GM12891 (cell line): ENCODE data around the gene SPATA20.

ENCODE experiments used
- POLR2A ChIP-seq: IDR thresholded peaks from 2 replicates; pipeline ENCODE4 v1.6.1; 2011; ENCODE audit warnings: low read depth, low read length, control low read depth
- POLR2AphosphoS5 ChIP-seq: IDR thresholded peaks from 2 replicates; pipeline ENCODE4 v1.6.1; 2011; ENCODE audit warnings: low read depth, low read length, control low read depth
- SPI1 ChIP-seq: IDR thresholded peaks from 2 replicates; pipeline ENCODE4 v1.6.1; 2011; ENCODE audit warnings: low read depth, low read length, control low read depth

DNA sequence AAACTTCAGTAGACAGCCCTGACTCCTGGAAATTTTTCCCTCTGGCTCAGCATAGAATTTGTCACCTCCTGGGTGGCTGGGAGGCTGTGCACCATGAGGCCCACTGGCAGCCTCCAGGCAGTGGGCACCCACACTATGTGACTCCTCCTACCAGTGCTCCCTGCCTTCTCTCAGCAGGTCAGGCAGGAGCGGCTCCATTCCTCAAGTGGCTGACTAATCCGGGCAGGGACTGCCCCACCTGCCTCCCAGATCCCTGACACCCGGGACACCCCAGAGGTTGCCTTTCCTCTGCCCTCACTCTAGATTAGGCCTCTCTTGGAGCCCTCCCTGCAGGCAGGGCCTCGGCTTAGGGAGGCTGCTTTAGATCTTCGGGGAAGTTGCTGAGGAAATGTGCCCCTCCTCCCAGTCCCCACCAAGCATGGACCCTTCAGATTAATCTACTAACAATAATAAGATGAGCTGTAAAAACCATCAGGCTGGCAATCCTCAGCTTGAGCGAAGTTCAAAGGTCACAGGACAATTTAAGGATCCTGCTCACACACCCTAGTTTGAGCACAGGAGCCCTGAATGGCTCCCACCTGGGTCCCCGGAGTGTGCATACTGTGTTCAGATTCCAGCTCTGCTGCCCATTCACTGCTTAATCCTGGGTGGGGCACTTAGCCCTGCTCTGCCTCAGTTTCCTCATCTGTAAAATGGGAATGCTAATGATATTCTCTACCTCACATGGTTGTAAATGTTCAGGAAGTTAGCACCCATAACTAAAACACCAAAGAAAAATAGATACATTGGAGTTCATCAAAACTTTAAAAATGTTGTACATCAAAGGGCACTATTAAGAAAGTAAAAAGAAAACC is 48.7 kb upstream of the SPATA20 start:
- no peak for TF ChIP-seq POLR2AphosphoS5
- TF ChIP-seq POLR2A, result no peak
- TF ChIP-seq SPI1, result no peak
